BJ (cell line): Measurements from ENCODE around the gene TRIM9. TPM values are rescaled to one million over a fixed set of nuclear protein-coding genes. Genes with fewer than 3 reads are reported as not detected.

Source experiments
- CTCF ChIA-PET: fragments of 350-600 bp; formaldehyde crosslinking; extraction: SDS; loops from one replicate; lab custom pipeline; 2021; ENCODE audit warnings: antibody characterized with exemption, inconsistent platforms; lab: Yijun Ruan, JAX
- POLR2A ChIA-PET: fragments of 300-600 bp; sonication (Branson Sonifier 250); formaldehyde crosslinking; extraction: SDS; loops from one replicate; lab custom pipeline; 2021; ENCODE audit warnings: antibody characterized with exemption; lab: Charles Lee
- DNase-seq: peaks from one replicate; pipeline ENCODE4 v3.0.0-alpha.2; 2011; ENCODE audit warnings: low read depth
- H3K27me3 ChIP-seq: 2 replicates; pipeline ENCODE4 v1.6.0; 2011; ENCODE audit warnings: low read length; ENCODE audit not compliant: control insufficient read depth, insufficient read depth
- H3K36me3 ChIP-seq: 2 replicates; pipeline ENCODE4 v1.5.1; 2011; ENCODE audit warnings: low read length; ENCODE audit not compliant: control insufficient read depth, insufficient read depth
- H3K4me3 ChIP-seq: 2 replicates; pipeline ENCODE4 v1.5.1; 2011; ENCODE audit warnings: low read depth, mild to moderate bottlenecking, control low read depth, low read length
- CTCF ChIP-seq: IDR thresholded peaks from 2 replicates; pipeline ENCODE4 v1.5.1; 2011; ENCODE audit warnings: low read depth, mild to moderate bottlenecking, control low read depth, inconsistent platforms, low read length, moderate library complexity; ENCODE audit not compliant: insufficient read depth
- polyA plus RNA-seq: library from polyadenylated mRNA; depleted of rRNA; stranded (reverse); fragments of >200 nt; gene quantifications from 2 replicates; pipeline ENCODE4 v1.2.3, GENCODE V29; 2011

Gene TRIM9
- polyA plus RNA-seq, 1 experiment, result 0.02 TPM

GRCh38 chr14:51107801-51108200 lies 12.9 kb upstream of the TRIM9 start:
- ChIA-PET CTCF (no interaction called here), POLR2A (no interaction called here)
- no peaks in the 10 kb centered on the region for H3K36me3 ChIP-seq
- H3K27me3 ChIP-seq, result peaks cover 7% of the 10 kb centered on the region
- DNase-seq, result no peak
- TF ChIP-seq CTCF, result no peak
- H3K4me3 ChIP-seq, result no peak overlapping the region

GRCh38 chr14:51104467-51104866 lies 9.6 kb upstream of the TRIM9 start:
- ChIA-PET CTCF (no interaction called here), POLR2A (interaction anchor here (1.0 kb wide), 1 partner anchor 10 kb away, joined by 3 read pairs; the partner anchor contains the start of gene TRIM9)
- Histone ChIP-seq H3K27me3 (peaks cover 10% of the 10 kb centered on the region), H3K4me3 (no peak overlapping the region), H3K36me3 (no peaks in the 10 kb centered on the region)
- no peak for DNase-seq
- no peak for TF ChIP-seq CTCF

GRCh38 chr14:51097287-51097686 lies 2.4 kb upstream of the TRIM9 start:
- POLR2A ChIA-PET, result no interaction called here
- TF ChIP-seq CTCF, result no peak
- CTCF ChIA-PET, result interaction anchor here (0.8 kb wide), 1 partner anchor 26 kb away, joined by 3 read pairs; no protein-coding TSS in a partner anchor
- Histone ChIP-seq H3K4me3 (no peak overlapping the region), H3K36me3 (no peaks in the 10 kb centered on the region), H3K27me3 (peaks cover 25% of the 10 kb centered on the region)
- DNase-seq, result no peak

- Histone ChIP-seq H3K4me3 (no peak overlapping the region), H3K36me3 (no peaks in the 10 kb centered on the region), H3K27me3 (peaks cover 27% of the 10 kb centered on the region)
- no peak for TF ChIP-seq CTCF
- CTCF ChIA-PET, result interaction anchor here (0.8 kb wide), 1 partner anchor 26 kb away, joined by 3 read pairs; no protein-coding TSS in a partner anchor
- POLR2A ChIA-PET, result no interaction called here
- DNase-seq, result no peak
Observed at GRCh38 chr14:51096870-51097269, 2.0 kb upstream of the TRIM9 start.

GRCh38 chr14:51095854-51096823 lies 1.2 kb upstream of the TRIM9 start:
- ChIA-PET POLR2A (interaction anchor here (0.6 kb wide), 1 partner anchor 536 kb away, joined by 4 read pairs; the partner anchor contains the start of gene ATL1), CTCF (interaction anchor here (0.8 to 1.7 kb wide), 2 partner anchors 12 to 27 kb away, joined by 3 to 4 read pairs; no protein-coding TSS in a partner anchor)
- no peak for DNase-seq
- H3K36me3 ChIP-seq, result no peaks in the 10 kb centered on the region
- no peak for TF ChIP-seq CTCF
- peaks cover 27% of the 10 kb centered on the region for H3K27me3 ChIP-seq
- peak overlapping the region; percentile 61 for H3K4me3 ChIP-seq
